GM12865 (cell line): ENCODE measurements around the gene ATP2C2.

ENCODE experiments used
- DNase-seq: peaks from one replicate; pipeline ENCODE4 v3.0.0; 2010; ENCODE audit warnings: low read depth
- H3K4me3 ChIP-seq: 2 replicates; pipeline ENCODE4 v1.5.1; 2011; ENCODE audit warnings: mild to moderate bottlenecking, low read depth, low read length, control low read depth
- TF ChIP-seq, protein P1 (sequence below): IDR thresholded peaks from 2 replicates; pipeline ENCODE4 v1.5.1; 2011; ENCODE audit warnings: low read length, control low read depth, low read depth, inconsistent platforms; ENCODE audit not compliant: insufficient read depth; ENCODE audit errors: missing control alignments

The ATP2C2 gene

DNA sequence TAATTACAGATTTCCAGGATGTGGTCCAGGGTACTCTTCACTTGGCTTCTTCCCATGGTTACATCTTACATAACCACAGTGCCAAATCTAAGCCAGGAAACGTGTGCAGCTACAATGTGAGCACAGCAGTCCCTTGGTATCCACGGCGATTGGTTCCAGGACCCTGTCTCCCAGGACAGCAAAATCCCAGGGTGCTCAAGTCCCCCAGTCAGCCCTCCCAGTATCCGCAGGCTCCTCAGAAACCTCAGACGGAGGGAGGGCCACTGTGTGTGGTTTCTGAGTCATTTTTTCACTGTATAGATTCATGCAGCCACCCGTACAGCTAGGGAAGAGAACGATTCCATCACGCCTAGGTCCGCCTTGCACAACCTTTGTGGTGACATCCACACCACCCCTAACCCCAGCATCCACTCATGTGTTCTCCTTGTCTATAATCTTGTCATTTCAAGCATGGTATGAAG lies 11.1 kb upstream of the ATP2C2 start:
- DNase-seq, result no peak
- H3K4me3 ChIP-seq, result no peak overlapping the region
- TF ChIP-seq, protein P1, sequence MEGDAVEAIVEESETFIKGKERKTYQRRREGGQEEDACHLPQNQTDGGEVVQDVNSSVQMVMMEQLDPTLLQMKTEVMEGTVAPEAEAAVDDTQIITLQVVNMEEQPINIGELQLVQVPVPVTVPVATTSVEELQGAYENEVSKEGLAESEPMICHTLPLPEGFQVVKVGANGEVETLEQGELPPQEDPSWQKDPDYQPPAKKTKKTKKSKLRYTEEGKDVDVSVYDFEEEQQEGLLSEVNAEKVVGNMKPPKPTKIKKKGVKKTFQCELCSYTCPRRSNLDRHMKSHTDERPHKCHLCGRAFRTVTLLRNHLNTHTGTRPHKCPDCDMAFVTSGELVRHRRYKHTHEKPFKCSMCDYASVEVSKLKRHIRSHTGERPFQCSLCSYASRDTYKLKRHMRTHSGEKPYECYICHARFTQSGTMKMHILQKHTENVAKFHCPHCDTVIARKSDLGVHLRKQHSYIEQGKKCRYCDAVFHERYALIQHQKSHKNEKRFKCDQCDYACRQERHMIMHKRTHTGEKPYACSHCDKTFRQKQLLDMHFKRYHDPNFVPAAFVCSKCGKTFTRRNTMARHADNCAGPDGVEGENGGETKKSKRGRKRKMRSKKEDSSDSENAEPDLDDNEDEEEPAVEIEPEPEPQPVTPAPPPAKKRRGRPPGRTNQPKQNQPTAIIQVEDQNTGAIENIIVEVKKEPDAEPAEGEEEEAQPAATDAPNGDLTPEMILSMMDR, result no peak

DNA sequence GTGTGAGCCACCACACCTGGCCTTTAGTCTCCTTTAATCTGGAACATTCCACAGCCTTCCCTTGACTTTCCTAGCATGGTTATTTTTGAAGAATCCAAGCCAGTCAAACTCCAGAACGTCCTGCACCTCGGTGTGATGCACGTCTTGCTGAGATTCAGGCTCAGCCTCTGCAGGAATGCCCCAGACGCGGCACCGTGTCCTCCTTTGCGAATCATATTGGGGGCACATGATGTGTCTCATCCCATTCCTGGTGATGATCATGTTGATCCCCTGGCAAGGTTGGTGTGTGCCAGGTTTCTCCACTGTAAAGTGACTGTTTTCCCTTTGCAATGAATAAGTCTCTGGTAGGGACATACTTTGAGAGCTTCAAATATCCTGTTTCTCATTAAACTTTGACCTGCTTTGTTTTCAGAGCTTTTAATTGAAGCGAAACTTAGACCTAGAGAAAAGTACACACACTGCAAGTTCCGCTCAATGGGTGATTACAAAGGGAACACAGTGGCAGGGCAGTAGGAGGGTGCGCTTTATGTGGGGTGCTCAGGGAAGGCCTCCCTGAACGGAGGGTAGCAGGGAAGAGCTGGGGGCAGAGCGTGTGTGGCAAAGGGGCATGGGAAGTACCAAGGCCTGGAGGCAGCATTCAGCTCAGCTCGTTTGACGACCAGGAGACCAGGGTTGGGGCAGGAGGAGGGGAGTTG lies 9.6 kb upstream of the ATP2C2 start:
- no peak for DNase-seq
- TF ChIP-seq, protein P1, result no peak
- no peak overlapping the region for H3K4me3 ChIP-seq

DNA sequence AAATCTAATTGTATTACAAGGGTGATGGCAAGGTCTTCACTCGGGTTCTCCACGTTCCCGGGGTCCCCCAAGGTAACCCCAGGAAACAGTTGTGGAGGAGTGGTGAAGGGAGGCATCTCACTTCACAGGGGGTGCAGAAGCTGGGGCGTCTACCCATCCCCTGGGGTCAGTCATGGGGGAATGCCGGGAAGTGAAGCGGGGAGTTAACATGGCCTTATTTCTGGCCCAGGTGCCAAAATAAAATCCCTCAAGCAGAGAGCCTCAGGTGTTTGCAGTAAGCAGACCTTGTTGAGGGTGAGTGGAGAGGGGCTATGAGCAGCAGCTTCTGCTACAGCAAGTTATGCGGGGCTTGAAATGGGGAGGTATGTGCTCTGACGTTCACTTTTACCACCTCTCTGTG lies 9.0 kb upstream of the ATP2C2 start:
- H3K4me3 ChIP-seq, result no peak overlapping the region
- DNase-seq, result no peak
- TF ChIP-seq, protein P1, result no peak

DNA sequence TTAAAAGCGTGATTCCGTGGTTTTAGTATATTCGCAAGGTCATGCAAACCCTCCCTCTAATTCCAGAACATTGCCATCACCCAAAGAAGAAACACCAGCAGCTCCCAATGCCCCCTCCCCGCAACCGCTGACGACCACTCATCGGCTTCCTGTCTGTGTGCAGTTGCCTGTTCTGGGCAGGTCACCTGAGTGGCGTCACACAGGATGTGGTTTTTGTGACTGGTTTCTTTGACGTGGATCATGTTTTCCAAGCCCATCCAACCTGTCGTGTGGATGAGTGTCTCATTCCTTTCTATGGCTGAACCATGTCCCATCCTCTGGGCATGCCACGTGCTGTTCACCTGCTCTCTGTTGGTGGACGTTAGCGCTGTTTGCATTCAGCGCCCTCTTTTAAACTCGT lies 8.2 kb upstream of the ATP2C2 start:
- no peak overlapping the region for H3K4me3 ChIP-seq
- no peak for DNase-seq
- TF ChIP-seq, protein P1, result no peak

DNA sequence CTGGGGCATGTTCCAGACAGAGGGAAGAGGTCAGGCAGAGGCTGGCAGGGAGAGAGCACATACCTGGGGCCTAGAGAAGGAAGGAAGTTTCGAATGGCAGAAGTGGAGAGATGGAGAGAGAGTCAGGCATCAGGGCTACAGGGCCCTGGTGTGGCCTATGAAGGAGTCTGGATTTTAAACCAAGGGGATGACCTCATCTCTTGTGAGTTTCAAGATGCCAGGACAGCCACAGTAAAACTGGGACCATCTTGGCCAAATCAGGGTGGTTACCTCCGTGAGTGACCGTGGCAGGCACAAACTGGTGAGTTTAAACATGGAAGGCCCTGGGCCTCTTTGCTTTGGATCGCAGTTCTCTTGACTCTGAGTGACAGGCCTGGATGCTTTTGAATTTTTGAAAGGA lies 7.6 kb upstream of the ATP2C2 start:
- no peak overlapping the region for H3K4me3 ChIP-seq
- no peak for DNase-seq
- TF ChIP-seq, protein P1, result no peak

DNA sequence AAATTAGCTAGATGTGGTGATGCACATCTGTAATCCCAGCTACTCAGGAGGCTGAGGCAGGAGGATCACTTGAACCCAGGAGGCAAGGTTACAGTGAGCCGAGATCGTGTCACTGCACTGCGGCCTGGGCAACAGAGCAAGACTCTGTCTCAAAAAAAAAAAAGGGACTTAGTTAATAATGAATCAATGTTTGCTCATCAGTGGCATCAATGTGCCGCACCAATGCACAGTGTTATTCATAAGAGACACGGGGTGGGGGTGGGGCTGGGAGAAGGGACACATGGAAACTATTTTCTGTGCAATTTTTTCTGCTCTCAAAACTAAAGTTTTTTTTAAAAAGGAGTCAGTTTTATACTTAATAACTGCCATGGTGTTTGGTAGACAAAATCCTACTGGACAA lies 6.8 kb upstream of the ATP2C2 start:
- DNase-seq, result no peak
- TF ChIP-seq, protein P1, result no peak
- no peak overlapping the region for H3K4me3 ChIP-seq

DNA sequence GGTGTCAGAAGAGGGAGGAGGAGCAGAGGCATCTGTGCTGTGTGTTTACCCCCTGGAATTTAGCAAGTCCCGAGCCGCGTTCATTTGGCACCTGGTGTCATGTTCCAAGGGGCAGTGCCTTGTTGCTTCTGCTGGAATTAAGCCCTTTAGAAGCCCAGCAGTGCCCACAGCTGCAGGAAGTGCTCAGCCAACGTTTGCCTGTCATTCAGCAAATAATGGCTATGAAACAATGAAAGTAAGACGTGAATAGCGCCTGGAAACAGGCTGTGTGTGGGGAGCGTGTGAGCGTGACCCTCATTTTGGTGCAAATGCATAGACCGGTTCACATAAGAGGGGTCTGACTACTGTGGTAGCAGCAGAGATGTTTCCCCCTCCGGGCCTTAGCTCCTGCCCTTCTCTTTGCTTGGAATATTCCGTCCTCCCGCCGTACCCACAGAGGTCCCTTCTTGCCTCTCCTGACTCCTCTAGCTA lies 5.8 kb upstream of the ATP2C2 start:
- no peak for DNase-seq

More for the DNA sequence above, 5.8 kb upstream of the ATP2C2 start:
- no peak overlapping the region for H3K4me3 ChIP-seq
- TF ChIP-seq, protein P1, result no peak
